Neural progenitor cell (in vitro differentiated cells): ENCODE measurements around the gene PCSK4.

Experiments
- CTCF ChIP-seq: fragments of 200-600 bp; sonication (generic); IDR thresholded peaks from 2 replicates; pipeline ENCODE4 v1.5.1; 2017; ENCODE audit warnings: antibody characterized with exemption, mild to moderate bottlenecking
- EZH2 ChIP-seq: fragments of 200-600 bp; sonication (generic); IDR thresholded peaks from 2 replicates; pipeline ENCODE4 v1.6.1; 2017; ENCODE audit warnings: antibody characterized with exemption, mild to moderate bottlenecking, moderate library complexity
- EZH2phosphoT487 ChIP-seq: fragments of 200-600 bp; sonication (generic); IDR thresholded peaks from 2 replicates; pipeline ENCODE4 v1.6.1; 2017; ENCODE audit warnings: antibody characterized with exemption

- TF ChIP-seq CTCF (no peak), EZH2 (no peak), EZH2phosphoT487 (no peak)
Observed at GRCh38 chr19:1461862-1462261, 28.3 kb downstream of the PCSK4 start.
